ENCODE data around the gene MICA. TPM values are rescaled to one million over a fixed set of nuclear protein-coding genes. Genes with fewer than 3 reads are reported as not detected.

MICA gene
- total RNA-seq: 25.7 and 27.1 TPM in 2 replicates

DNA sequence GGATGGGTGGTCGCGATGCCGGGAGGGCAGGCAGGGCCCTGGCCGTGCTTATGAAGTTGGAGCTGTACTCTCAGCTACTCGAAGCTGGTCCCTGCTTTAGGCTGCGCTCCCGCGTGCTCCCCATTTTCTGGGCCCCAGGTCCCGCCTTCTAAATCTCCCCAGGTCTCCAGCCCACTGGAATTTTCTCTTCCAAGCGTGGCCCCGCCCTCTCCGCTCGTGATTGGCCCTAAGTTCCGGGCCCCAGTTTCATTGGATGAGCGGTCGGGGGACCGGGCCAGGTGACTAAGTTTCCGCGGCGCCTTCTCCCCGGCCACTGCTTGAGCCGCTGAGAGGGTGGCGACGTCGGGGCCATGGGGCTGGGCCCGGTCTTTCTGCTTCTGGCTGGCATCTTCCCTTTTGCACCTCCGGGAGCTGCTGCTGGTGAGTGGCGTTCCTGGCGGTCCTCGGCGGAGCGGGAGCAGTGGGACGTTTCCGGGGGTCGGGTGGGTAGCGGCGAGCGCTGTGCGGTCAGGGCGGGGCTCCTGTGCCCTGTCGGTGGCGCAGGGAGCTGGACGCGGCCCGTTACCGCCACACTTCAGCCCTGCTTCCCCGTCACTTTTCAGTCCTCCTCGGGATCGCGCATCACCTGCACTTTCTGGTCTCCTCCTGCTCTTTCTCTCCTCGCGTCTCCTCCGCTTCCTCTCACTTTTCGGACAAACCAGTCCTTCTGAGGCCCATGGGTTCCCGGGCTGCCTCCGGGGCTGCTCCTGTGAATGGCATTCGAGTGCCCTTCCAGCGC, at the start of gene MICA:
MICA (plus strand) TSS at position 313 of the 778 bp plus-strand sequence; CDS start at position 351, 38 bp downstream.

DNA sequence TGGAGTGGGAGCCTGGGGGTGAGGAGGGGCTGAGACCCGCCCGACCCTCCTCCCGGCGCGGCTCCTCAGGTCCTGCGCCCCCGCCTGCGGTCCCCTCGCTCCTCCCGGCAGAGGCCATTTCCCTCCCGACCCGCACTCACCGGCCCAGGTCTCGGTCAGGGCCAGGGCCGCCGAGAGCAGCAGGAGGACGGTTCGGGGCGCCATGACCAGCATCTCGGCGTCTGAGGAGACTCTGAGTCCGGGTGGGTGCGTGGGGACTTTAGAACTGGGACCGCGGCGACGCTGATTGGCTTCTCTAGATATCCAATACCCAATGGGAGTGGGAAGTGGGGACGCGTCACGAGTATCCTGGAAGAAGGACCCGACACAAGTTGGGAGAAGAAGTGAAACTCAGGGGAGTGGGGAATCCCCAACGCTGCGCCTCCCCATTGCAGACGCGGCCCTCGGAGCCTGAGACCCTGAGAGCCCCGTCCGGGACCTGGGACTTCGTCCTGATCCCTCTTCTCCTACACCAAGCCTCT, 46.4 kb upstream of the MICA start, which contains the start of gene HLA-B:
HLA-B (minus strand) TSS at position 234 of the 521 bp plus-strand sequence; CDS start at position 213, 21 bp downstream.

Small RNA genes within 50 kb of the gene (small RNA-seq; reads per million reads assigned to genes)
- gene HLA-S (not detected), gene MIR6891 (not detected), gene RF00019 (not detected), gene RNU6-283P (not detected)

Other genes starting within 250 kb of the MICA start
- 15.7 and 17.0 TPM in 2 replicates for gene CCHCR1, start 245.8 kb upstream of the MICA start, total RNA-seq
- gene TCF19, start 245.0 kb upstream of the MICA start, total RNA-seq: 4.5 and 5.0 TPM in 2 replicates
- 0.61 TPM in 1 of 2 replicates, not detected in the other for gene POU5F1, start 232.9 kb upstream of the MICA start, total RNA-seq
- gene HLA-C, start 131.5 kb upstream of the MICA start, total RNA-seq: 128 and 530 TPM in 2 replicates
- 380 and 623 TPM in 2 replicates for gene HLA-B, start 46.4 kb upstream of the MICA start, total RNA-seq
- 12.9 and 15.9 TPM in 2 replicates for gene MICB, start 94.5 kb downstream of the MICA start, total RNA-seq
- not detected in 2 replicates for gene MCCD1, start 125.4 kb downstream of the MICA start, total RNA-seq
- 309 and 338 TPM in 2 replicates for gene DDX39B, start 138.4 kb downstream of the MICA start, total RNA-seq
- gene ATP6V1G2, start 143.0 kb downstream of the MICA start, total RNA-seq: 3.4 and 5.7 TPM in 2 replicates
- gene NFKBIL1, start 144.0 kb downstream of the MICA start, total RNA-seq: 23.2 and 33.2 TPM in 2 replicates
- gene LTA, start 168.7 kb downstream of the MICA start, total RNA-seq: not detected in 2 replicates
- 0.16 TPM in 1 of 2 replicates, not detected in the other for gene TNF, start 172.0 kb downstream of the MICA start, total RNA-seq
- gene LTB, start 178.8 kb downstream of the MICA start, total RNA-seq: not detected in 2 replicates
- not detected in 2 replicates for gene LST1, start 182.7 kb downstream of the MICA start, total RNA-seq
- gene NCR3, start 189.4 kb downstream of the MICA start, total RNA-seq: not detected in 2 replicates
- not detected in 2 replicates for gene AIF1, start 211.6 kb downstream of the MICA start, total RNA-seq
- gene PRRC2A, start 217.1 kb downstream of the MICA start, total RNA-seq: 85.5 and 86.8 TPM in 2 replicates
- 203 and 221 TPM in 2 replicates for gene BAG6, start 249.1 kb downstream of the MICA start, total RNA-seq